Cardiac ventricle fibroblast (primary cell): ENCODE measurements around the gene MAS1L. TPM values are rescaled to one million over a fixed set of nuclear protein-coding genes. Genes with fewer than 3 reads are reported as not detected.

Source experiments
- total RNA-seq: library from RNA; depleted of rRNA; stranded (reverse); fragments of >200 nt; gene quantifications from 2 replicates; pipeline ENCODE4 v1.2.3, GENCODE V29; 2015

Gene MAS1L, protein sequence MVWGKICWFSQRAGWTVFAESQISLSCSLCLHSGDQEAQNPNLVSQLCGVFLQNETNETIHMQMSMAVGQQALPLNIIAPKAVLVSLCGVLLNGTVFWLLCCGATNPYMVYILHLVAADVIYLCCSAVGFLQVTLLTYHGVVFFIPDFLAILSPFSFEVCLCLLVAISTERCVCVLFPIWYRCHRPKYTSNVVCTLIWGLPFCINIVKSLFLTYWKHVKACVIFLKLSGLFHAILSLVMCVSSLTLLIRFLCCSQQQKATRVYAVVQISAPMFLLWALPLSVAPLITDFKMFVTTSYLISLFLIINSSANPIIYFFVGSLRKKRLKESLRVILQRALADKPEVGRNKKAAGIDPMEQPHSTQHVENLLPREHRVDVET
- not detected in 2 replicates for total RNA-seq

DNA sequence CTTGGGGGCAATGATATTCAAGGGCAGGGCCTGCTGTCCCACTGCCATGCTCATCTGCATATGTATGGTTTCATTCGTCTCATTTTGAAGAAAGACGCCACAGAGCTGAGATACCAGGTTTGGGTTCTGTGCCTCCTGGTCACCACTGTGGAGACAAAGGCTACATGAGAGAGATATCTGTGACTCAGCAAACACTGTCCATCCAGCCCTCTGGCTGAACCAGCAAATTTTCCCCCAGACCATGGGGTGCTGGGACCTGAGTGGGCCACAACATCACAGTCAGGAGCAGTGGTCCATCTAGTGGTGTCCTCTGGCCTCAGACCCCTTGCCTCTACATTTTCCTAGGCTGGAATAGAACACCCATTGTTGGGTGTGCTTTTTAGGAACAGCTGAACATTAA lies at the start of gene MAS1L:
TSS of gene MAS1L (minus strand) at position 297 of the 400 bp plus-strand sequence. CDS start at position 243, 54 bp downstream.

DNA sequence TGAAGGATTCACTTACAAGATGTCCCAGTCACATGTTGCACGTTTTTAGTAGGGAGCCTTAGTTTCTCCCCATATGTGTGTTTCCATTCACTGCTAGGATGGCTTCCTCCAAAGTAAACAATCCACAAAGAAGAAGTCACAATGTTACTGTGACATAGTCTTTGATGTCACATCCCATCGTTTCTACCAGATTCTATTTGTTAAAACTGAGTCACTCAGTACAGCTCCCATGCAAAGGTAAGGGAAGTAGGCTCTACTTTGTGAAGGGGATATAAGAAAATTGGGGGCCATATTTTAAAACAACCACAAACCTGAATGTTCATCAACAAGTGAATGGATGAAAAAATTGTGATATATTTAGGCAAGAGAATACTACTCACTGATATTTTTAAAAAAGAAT lies 30.8 kb downstream of the MAS1L start, which contains the start of the genes OR11A1 and OR2H1:
TSS of gene OR11A1 (minus strand) at position 101 of the 400 bp plus-strand sequence. CDS start 29,430 bp downstream, outside the sequence.
TSS of gene OR2H1 (plus strand) at position 185 of the 400 bp plus-strand sequence. CDS start 4,615 bp downstream, outside the sequence.

DNA sequence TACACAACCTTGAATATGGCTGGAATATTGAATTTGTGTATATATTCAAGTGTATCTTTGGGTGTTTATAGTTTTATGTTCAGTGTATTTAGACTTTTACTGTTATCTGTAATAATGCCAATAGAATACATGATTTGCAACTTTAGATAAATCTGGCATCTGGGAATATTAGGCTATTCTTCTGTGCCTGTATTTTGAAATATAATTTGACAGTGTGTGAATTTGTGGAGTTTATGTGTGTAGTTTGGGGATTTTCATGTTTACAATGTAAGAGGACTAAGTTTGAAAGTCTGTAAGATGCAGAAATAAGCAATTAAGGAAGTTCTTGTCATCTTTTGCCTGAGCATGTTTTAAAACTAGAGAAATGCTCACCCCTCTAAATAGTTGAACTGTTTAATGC lies 48.8 kb downstream of the MAS1L start, which contains the start of gene OR10C1:
TSS of gene OR10C1 (plus strand) at position 301 of the 400 bp plus-strand sequence. CDS start 710 bp downstream, outside the sequence.

Other genes starting within 250 kb of the MAS1L start
- not detected in 2 replicates for gene OR14J1, start 186.3 kb downstream of the MAS1L start, total RNA-seq
- not detected in 2 replicates for gene OR5V1, start 119.1 kb downstream of the MAS1L start, total RNA-seq
- gene OR12D3, start 112.7 kb downstream of the MAS1L start, total RNA-seq: not detected in 2 replicates
- not detected in 2 replicates for gene OR12D2, start 92.3 kb downstream of the MAS1L start, total RNA-seq
- gene OR12D1, start 73.0 kb downstream of the MAS1L start, total RNA-seq: not detected in 2 replicates
- gene OR10C1, start 48.6 kb downstream of the MAS1L start, total RNA-seq: not detected in 2 replicates
- not detected in 2 replicates for gene OR11A1, start 30.9 kb downstream of the MAS1L start, total RNA-seq
- not detected in 2 replicates for gene OR2H1, start 30.8 kb downstream of the MAS1L start, total RNA-seq
- gene UBD, start 71.8 kb upstream of the MAS1L start, total RNA-seq: not detected in 2 replicates
- gene OR2H2, start 97.2 kb upstream of the MAS1L start, total RNA-seq: not detected in 2 replicates
- 14.2 and 15.1 TPM in 2 replicates for gene GABBR1, start 145.2 kb upstream of the MAS1L start, total RNA-seq
- gene MOG, start 169.1 kb upstream of the MAS1L start, total RNA-seq: not detected in 2 replicates
- gene ZFP57, start 193.2 kb upstream of the MAS1L start, total RNA-seq: not detected in 2 replicates
- 8.6 and 13.2 TPM in 2 replicates for gene HLA-F, start 235.5 kb upstream of the MAS1L start, total RNA-seq